ENCODE data around the gene SHB.

GRCh38 chr9:38071470-38072134 is 2.6 kb upstream of the SHB start:
- TF ChIP-seq CTCF (IDR thresholded peaks at IDR 0.05) (no peak), POLR2A (IDR thresholded peaks at IDR 0.05) (no peak)
